GM23338 (cell line): Measurements from ENCODE around the gene CST3. TPM values are rescaled to one million over a fixed set of nuclear protein-coding genes. Genes with fewer than 3 reads are reported as not detected.

Experiments
- ATAC-seq: fragments of 200-7000 bp; cut with Tn5 transposase; 3 replicates; pipeline ENCODE4 v1.9.1; 2020
- DNase-seq: peaks from one replicate; pipeline ENCODE4 v3.0.0-alpha.2; 2015; ENCODE audit warnings: low spot score
- H2AFZ ChIP-seq: fragments of 200-600 bp; sonication (generic); 2 replicates; pipeline ENCODE4 v1.8.0; 2016; ENCODE audit warnings: antibody characterized with exemption, mild to moderate bottlenecking, moderate library complexity
- H3F3A ChIP-seq: fragments of 200-600 bp; sonication (generic); replicated peaks from 2 replicates; pipeline ENCODE4 v1.8.0; 2017; ENCODE audit warnings: antibody characterized with exemption, mixed run types, low read depth
- H3K27ac ChIP-seq: fragments of 200-600 bp; sonication (generic); 2 replicates; pipeline ENCODE4 v1.6.1; 2016; ENCODE audit warnings: low read depth
- H3K27me3 ChIP-seq: fragments of 200-600 bp; sonication (generic); 2 replicates; pipeline ENCODE4 v1.8.0; 2016; ENCODE audit warnings: mild to moderate bottlenecking, mixed run types, moderate library complexity; ENCODE audit not compliant: insufficient read depth
- H3K36me3 ChIP-seq: fragments of 200-600 bp; sonication (generic); 2 replicates; pipeline ENCODE4 v1.8.0; 2016; ENCODE audit warnings: mild to moderate bottlenecking; ENCODE audit not compliant: insufficient read depth
- H3K4me1 ChIP-seq: fragments of 200-600 bp; sonication (generic); 2 replicates; pipeline ENCODE4 v1.8.0; 2016; ENCODE audit warnings: mild to moderate bottlenecking, moderate library complexity; ENCODE audit not compliant: insufficient read depth
- H3K4me2 ChIP-seq: fragments of 200-600 bp; sonication (generic); 2 replicates; pipeline ENCODE4 v1.7.1; 2017; ENCODE audit warnings: mixed run types
- H3K4me3 ChIP-seq: fragments of 200-600 bp; sonication (generic); 2 replicates; pipeline ENCODE4 v1.6.1; 2016; ENCODE audit warnings: mixed run types
- H3K79me2 ChIP-seq: fragments of 200-600 bp; sonication (generic); replicated peaks from 2 replicates; pipeline ENCODE4 v1.8.0; 2017; ENCODE audit warnings: mild to moderate bottlenecking; ENCODE audit not compliant: insufficient read depth
- H3K9me2 ChIP-seq: fragments of 200-600 bp; sonication (generic); 2 replicates; pipeline ENCODE4 v1.8.0; 2017; ENCODE audit not compliant: insufficient read depth
- H4K20me1 ChIP-seq: fragments of 200-600 bp; sonication (generic); replicated peaks from 2 replicates; pipeline ENCODE4 v1.8.0; 2017; ENCODE audit warnings: mild to moderate bottlenecking; ENCODE audit not compliant: insufficient read depth
- H3K27ac Mint-ChIP-seq: 2 replicates; pipeline ENCODE4 v1.8.0; 2020; ENCODE audit warnings: inconsistent platforms, mild to moderate bottlenecking, moderate library complexity, mixed read lengths
- H3K27me3 Mint-ChIP-seq: 3 replicates; pipeline ENCODE4 v1.8.0; 2022; ENCODE audit warnings: low read depth, mild to moderate bottlenecking, moderate library complexity, mixed read lengths, inconsistent platforms; ENCODE audit not compliant: insufficient read depth, poor library complexity
- H3K36me3 Mint-ChIP-seq: 3 replicates; pipeline ENCODE4 v1.8.0; 2021; ENCODE audit warnings: low read depth, mild to moderate bottlenecking, inconsistent platforms, moderate library complexity, mixed read lengths
- H3K4me1 Mint-ChIP-seq: 3 replicates; pipeline ENCODE4 v1.8.0; 2020; ENCODE audit warnings: mild to moderate bottlenecking, inconsistent platforms, mixed read lengths
- H3K4me3 Mint-ChIP-seq: 3 replicates; pipeline ENCODE4 v1.8.0; 2021; ENCODE audit warnings: moderate library complexity, mild to moderate bottlenecking, inconsistent platforms, mixed read lengths
- H3K9me3 Mint-ChIP-seq: 3 replicates; pipeline ENCODE4 v1.8.0; 2020; ENCODE audit warnings: moderate library complexity, mild to moderate bottlenecking, inconsistent platforms, mixed read lengths
- CREB1 ChIP-seq: fragments of 250-450 bp; sonication (Bioruptor Pico); IDR thresholded peaks from 2 replicates; pipeline ENCODE4 v1.5.0; 2020; ENCODE audit warnings: low read depth, mild to moderate bottlenecking, moderate library complexity
- CTCF ChIP-seq, 2 experiments: fragments of 200-600 bp in 1 of 2; sonication (generic) in 1 of 2; conservative IDR thresholded peaks; 2 replicates each; pipeline versions ENCODE4 v1.5.1 to v1.6.1; 2016 to 2017; ENCODE audit warnings: antibody characterized with exemption in 2 of 2, low read depth in 2 of 2, mild to moderate bottlenecking in 2 of 2, moderate library complexity in 1 of 2
- ETS1 ChIP-seq: IDR thresholded peaks from 2 replicates; pipeline ENCODE4 v1.6.1; 2016; ENCODE audit warnings: antibody characterized with exemption
- EZH2 ChIP-seq: fragments of 200-600 bp; sonication (generic); IDR thresholded peaks from one replicate; pipeline ENCODE4 v1.8.0; 2017; ENCODE audit warnings: antibody characterized with exemption, mild to moderate bottlenecking, low read depth; ENCODE audit not compliant: unreplicated experiment
- EZH2phosphoT487 ChIP-seq: fragments of 200-600 bp; sonication (generic); IDR thresholded peaks from one replicate; pipeline ENCODE4 v1.8.1; 2018; ENCODE audit warnings: antibody characterized with exemption; ENCODE audit not compliant: unreplicated experiment
- JUNB ChIP-seq: IDR thresholded peaks from one replicate; pipeline ENCODE4 v1.6.1; 2016; ENCODE audit warnings: antibody characterized with exemption; ENCODE audit not compliant: unreplicated experiment
- NANOG ChIP-seq: IDR thresholded peaks from 2 replicates; pipeline ENCODE4 v1.6.1; 2016; ENCODE audit warnings: antibody characterized with exemption, borderline replicate concordance
- POLR2AphosphoS5 ChIP-seq: IDR thresholded peaks from 2 replicates; pipeline ENCODE4 v1.6.1; 2016; ENCODE audit warnings: antibody characterized with exemption, low read depth
- REST ChIP-seq: IDR thresholded peaks from one replicate; pipeline ENCODE4 v1.6.1; 2018; ENCODE audit warnings: antibody characterized with exemption; ENCODE audit not compliant: unreplicated experiment
- STAT1 ChIP-seq: IDR thresholded peaks from one replicate; pipeline ENCODE4 v1.6.1; 2016; ENCODE audit warnings: antibody characterized with exemption; ENCODE audit not compliant: unreplicated experiment
- ZNF114 ChIP-seq: fragments of 250-450 bp; sonication (Bioruptor Pico); IDR thresholded peaks from 2 replicates; pipeline ENCODE4 v1.5.0; 2020; ENCODE audit warnings: mild to moderate bottlenecking, moderate library complexity
- ZNF331 ChIP-seq: fragments of 250-450 bp; sonication (Bioruptor Pico); IDR thresholded peaks from 2 replicates; pipeline ENCODE4 v1.5.0; 2020; ENCODE audit warnings: low read depth, mild to moderate bottlenecking, moderate library complexity
- ZNF462 ChIP-seq: fragments of 250-450 bp; sonication (Bioruptor Pico); IDR thresholded peaks from 2 replicates; pipeline ENCODE4 v1.5.0; 2020; ENCODE audit warnings: mild to moderate bottlenecking, moderate library complexity
- polyA plus RNA-seq: library from polyadenylated mRNA; unstranded; fragments of >200 nt; fragmentation: Nextera tagmentation; extraction: Ambion mirVana; gene quantifications from 2 replicates; pipeline ENCODE4 v1.2.1, GENCODE V29; 2016
- total RNA-seq: library from RNA; depleted of rRNA; stranded (reverse); fragments of >200 nt; shearing (Covaris generic); gene quantifications from 2 replicates; pipeline ENCODE4 v1.2.3, GENCODE V29; 2014

Gene CST3
- total and polyA plus RNA-seq, 2 experiments from 2014 or later: 51.8 to 71.5 TPM

GRCh38 chr20:23662276-23662870 is 24.6 kb upstream of the CST3 start:
- Mint-ChIP-seq H3K9me3 (no peaks in the 10 kb centered on the region), H3K27me3 (peaks cover 9% of the 10 kb centered on the region), H3K4me3 (no peak overlapping the region), H3K27ac (no peak overlapping the region), H3K4me1 (no peaks in the 10 kb centered on the region), H3K36me3 (no peaks in the 10 kb centered on the region)
- Histone ChIP-seq H3K36me3 (no peaks in the 10 kb centered on the region), H2AFZ (no peak overlapping the region), H3K27ac (no peak overlapping the region), H3K4me1 (no peaks in the 10 kb centered on the region), H3K9me2 (no peaks in the 10 kb centered on the region), H3K4me3 (no peak overlapping the region), H4K20me1 (no peaks in the 10 kb centered on the region), H3K27me3 (no peaks in the 10 kb centered on the region), H3K79me2 (no peaks in the 10 kb centered on the region), H3K4me2 (no peak overlapping the region), H3F3A (no peaks in the 10 kb centered on the region)
- DNase-seq (no peak), ATAC-seq (no peak)
- TF ChIP-seq NANOG: no peak
- TF ChIP-seq ZNF462 (CRISPR knock-in tag): no peak
- TF ChIP-seq CREB1 (CRISPR knock-in tag): no peak
- no peak for TF ChIP-seq ZNF114 (CRISPR knock-in tag)
- no peak for TF ChIP-seq JUNB
- TF ChIP-seq ZNF331: no peak
- TF ChIP-seq EZH2: no peak
- TF ChIP-seq ETS1: no peak
- no peak for TF ChIP-seq REST
- no peak for TF ChIP-seq EZH2phosphoT487
- TF ChIP-seq STAT1: no peak
- no peak for TF ChIP-seq POLR2AphosphoS5
- TF ChIP-seq CTCF (conservative IDR thresholded peaks at IDR 0.05; ENCODE audit: low read depth in 2 of 2): no peak
